ENCODE results near the gene CCDC196.

- TF ChIP-seq, protein P1, sequence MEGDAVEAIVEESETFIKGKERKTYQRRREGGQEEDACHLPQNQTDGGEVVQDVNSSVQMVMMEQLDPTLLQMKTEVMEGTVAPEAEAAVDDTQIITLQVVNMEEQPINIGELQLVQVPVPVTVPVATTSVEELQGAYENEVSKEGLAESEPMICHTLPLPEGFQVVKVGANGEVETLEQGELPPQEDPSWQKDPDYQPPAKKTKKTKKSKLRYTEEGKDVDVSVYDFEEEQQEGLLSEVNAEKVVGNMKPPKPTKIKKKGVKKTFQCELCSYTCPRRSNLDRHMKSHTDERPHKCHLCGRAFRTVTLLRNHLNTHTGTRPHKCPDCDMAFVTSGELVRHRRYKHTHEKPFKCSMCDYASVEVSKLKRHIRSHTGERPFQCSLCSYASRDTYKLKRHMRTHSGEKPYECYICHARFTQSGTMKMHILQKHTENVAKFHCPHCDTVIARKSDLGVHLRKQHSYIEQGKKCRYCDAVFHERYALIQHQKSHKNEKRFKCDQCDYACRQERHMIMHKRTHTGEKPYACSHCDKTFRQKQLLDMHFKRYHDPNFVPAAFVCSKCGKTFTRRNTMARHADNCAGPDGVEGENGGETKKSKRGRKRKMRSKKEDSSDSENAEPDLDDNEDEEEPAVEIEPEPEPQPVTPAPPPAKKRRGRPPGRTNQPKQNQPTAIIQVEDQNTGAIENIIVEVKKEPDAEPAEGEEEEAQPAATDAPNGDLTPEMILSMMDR (IDR thresholded peaks at IDR 0.05): no peak
- TF ChIP-seq STAT6 (CRISPR knock-in tag; conservative IDR thresholded peaks at IDR 0.05; ENCODE audit: low read depth) (no peak), JAZF1 (CRISPR knock-in tag; IDR thresholded peaks at IDR 0.05) (no peak), ELF4 (CRISPR knock-in tag; IDR thresholded peaks at IDR 0.05; ENCODE audit: low read depth) (no peak), ERG (CRISPR knock-in tag; IDR thresholded peaks at IDR 0.05) (no peak), CREB1 (CRISPR knock-in tag; IDR thresholded peaks at IDR 0.05) (no peak), USF1 (CRISPR knock-in tag; IDR thresholded peaks at IDR 0.05) (no peak)
- TF ChIP-seq, protein P2, sequence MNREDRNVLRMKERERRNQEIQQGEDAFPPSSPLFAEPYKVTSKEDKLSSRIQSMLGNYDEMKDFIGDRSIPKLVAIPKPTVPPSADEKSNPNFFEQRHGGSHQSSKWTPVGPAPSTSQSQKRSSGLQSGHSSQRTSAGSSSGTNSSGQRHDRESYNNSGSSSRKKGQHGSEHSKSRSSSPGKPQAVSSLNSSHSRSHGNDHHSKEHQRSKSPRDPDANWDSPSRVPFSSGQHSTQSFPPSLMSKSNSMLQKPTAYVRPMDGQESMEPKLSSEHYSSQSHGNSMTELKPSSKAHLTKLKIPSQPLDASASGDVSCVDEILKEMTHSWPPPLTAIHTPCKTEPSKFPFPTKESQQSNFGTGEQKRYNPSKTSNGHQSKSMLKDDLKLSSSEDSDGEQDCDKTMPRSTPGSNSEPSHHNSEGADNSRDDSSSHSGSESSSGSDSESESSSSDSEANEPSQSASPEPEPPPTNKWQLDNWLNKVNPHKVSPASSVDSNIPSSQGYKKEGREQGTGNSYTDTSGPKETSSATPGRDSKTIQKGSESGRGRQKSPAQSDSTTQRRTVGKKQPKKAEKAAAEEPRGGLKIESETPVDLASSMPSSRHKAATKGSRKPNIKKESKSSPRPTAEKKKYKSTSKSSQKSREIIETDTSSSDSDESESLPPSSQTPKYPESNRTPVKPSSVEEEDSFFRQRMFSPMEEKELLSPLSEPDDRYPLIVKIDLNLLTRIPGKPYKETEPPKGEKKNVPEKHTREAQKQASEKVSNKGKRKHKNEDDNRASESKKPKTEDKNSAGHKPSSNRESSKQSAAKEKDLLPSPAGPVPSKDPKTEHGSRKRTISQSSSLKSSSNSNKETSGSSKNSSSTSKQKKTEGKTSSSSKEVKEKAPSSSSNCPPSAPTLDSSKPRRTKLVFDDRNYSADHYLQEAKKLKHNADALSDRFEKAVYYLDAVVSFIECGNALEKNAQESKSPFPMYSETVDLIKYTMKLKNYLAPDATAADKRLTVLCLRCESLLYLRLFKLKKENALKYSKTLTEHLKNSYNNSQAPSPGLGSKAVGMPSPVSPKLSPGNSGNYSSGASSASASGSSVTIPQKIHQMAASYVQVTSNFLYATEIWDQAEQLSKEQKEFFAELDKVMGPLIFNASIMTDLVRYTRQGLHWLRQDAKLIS (CRISPR knock-in tag; IDR thresholded peaks at IDR 0.05; ENCODE audit: borderline replicate concordance): no peak
These were observed 17.4 kb downstream of the CCDC196 start for GRCh38 chr14:66503532-66503931.

Measured in WTC11 (cell line).